SJCRH30 (cell line): Measurements from ENCODE around the gene ACVR2A. TPM values are rescaled to one million over a fixed set of nuclear protein-coding genes. Genes with fewer than 3 reads are reported as not detected.

Experiments
- DNase-seq, 2 experiments: peaks; one replicate each; pipeline ENCODE4 v3.0.0-alpha.2; 2015 to 2020
- H3K27ac ChIP-seq: fragments of 250-450 bp; sonication (Bioruptor Pico); 2 replicates; pipeline ENCODE4 v1.5.1; 2020; ENCODE audit warnings: mild to moderate bottlenecking, moderate library complexity
- H3K27me3 ChIP-seq: fragments of 250-450 bp; sonication (Bioruptor Pico); 2 replicates; pipeline ENCODE4 v1.5.1; 2020; ENCODE audit warnings: mild to moderate bottlenecking, moderate library complexity
- H3K36me3 ChIP-seq: fragments of 250-450 bp; sonication (Bioruptor Pico); 2 replicates; pipeline ENCODE4 v1.5.1; 2020; ENCODE audit warnings: mild to moderate bottlenecking, moderate library complexity
- H3K4me1 ChIP-seq: fragments of 250-450 bp; sonication (Bioruptor Pico); 2 replicates; pipeline ENCODE4 v1.5.1; 2020; ENCODE audit warnings: mild to moderate bottlenecking, moderate library complexity
- H3K4me3 ChIP-seq: fragments of 250-450 bp; sonication (Bioruptor Pico); 2 replicates; pipeline ENCODE4 v1.5.1; 2020; ENCODE audit warnings: mild to moderate bottlenecking, moderate library complexity
- H3K9me3 ChIP-seq: fragments of 250-450 bp; sonication (Bioruptor Pico); replicated peaks from 2 replicates; pipeline ENCODE4 v1.5.1; 2020; ENCODE audit warnings: mild to moderate bottlenecking, moderate library complexity
- total RNA-seq: library from RNA; depleted of rRNA; stranded (reverse); fragments of >200 nt; shearing (Covaris generic); gene quantifications from 2 replicates; pipeline ENCODE4 v1.2.3, GENCODE V29; 2014; rRNA removed

The ACVR2A gene
- 23.8 and 27.0 TPM in 2 replicates for total RNA-seq

GRCh38 chr2:147844697-147845410, at the start of gene ACVR2A:
ACVR2A (plus strand) TSS chr2:147845029; CDS start chr2:147845153, 124 bp downstream.
- peak within 1 kb of the TSS; percentile 98 for H3K27ac ChIP-seq
- H3K4me3 ChIP-seq, result peak within 1 kb of the TSS; percentile 83
- peaks cover 5% of the 10 kb centered on the region; the same call in 1 of the 2 replicates for H3K4me1 ChIP-seq
- H3K36me3 ChIP-seq, result no peaks in the 10 kb centered on the region
- no peaks in the 10 kb centered on the region; the same call in 1 of the 2 replicates for H3K9me3 ChIP-seq
- peak; percentile 30 to 63 for DNase-seq
- no peaks in the 10 kb centered on the region for H3K27me3 ChIP-seq

- Histone ChIP-seq H3K36me3 (no peaks in the 10 kb centered on the region), H3K27me3 (no peaks in the 10 kb centered on the region), H3K9me3 (no peaks in the 10 kb centered on the region), H3K27ac (peak overlapping the region; percentile 60), H3K4me3 (no peak overlapping the region), H3K4me1 (peaks cover 6% of the 10 kb centered on the region)
- DNase-seq, result peak; percentile 75 to 83
Observed at GRCh38 chr2:147800316-147800715, 44.5 kb upstream of the ACVR2A start.

GRCh38 chr2:147806846-147807245, 38.0 kb upstream of the ACVR2A start:
- no peak overlapping the region for H3K4me3 ChIP-seq
- H3K27me3 ChIP-seq, result no peaks in the 10 kb centered on the region
- H3K9me3 ChIP-seq, result no peaks in the 10 kb centered on the region
- no peaks in the 10 kb centered on the region for H3K36me3 ChIP-seq
- no peak for DNase-seq
- H3K27ac ChIP-seq, result no peak overlapping the region
- H3K4me1 ChIP-seq, result no peaks in the 10 kb centered on the region

DNA sequence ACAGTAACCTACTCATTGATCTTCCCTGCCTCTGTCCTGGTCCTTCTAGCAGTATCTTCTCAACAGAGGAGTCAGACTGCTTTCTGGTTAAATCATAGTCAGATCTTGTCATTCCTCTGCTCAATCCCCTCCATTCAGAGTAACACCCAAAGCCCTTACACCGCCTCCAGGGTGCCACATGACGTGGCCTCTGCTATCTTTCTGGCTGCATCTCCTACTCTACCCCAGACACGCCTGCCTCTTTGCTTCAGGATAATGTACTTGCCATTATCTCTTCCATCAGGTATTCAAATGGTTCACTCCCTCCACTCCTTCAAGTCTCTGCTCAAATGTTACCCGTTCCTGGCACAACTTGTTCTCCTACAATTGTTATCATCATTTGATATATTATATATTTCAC, 36.3 kb upstream of the ACVR2A start:
- H3K27me3 ChIP-seq, result no peaks in the 10 kb centered on the region
- H3K36me3 ChIP-seq, result no peaks in the 10 kb centered on the region
- DNase-seq, result no peak
- no peak overlapping the region for H3K4me3 ChIP-seq
- H3K4me1 ChIP-seq, result no peaks in the 10 kb centered on the region
- no peaks in the 10 kb centered on the region for H3K9me3 ChIP-seq
- no peak overlapping the region for H3K27ac ChIP-seq

DNA sequence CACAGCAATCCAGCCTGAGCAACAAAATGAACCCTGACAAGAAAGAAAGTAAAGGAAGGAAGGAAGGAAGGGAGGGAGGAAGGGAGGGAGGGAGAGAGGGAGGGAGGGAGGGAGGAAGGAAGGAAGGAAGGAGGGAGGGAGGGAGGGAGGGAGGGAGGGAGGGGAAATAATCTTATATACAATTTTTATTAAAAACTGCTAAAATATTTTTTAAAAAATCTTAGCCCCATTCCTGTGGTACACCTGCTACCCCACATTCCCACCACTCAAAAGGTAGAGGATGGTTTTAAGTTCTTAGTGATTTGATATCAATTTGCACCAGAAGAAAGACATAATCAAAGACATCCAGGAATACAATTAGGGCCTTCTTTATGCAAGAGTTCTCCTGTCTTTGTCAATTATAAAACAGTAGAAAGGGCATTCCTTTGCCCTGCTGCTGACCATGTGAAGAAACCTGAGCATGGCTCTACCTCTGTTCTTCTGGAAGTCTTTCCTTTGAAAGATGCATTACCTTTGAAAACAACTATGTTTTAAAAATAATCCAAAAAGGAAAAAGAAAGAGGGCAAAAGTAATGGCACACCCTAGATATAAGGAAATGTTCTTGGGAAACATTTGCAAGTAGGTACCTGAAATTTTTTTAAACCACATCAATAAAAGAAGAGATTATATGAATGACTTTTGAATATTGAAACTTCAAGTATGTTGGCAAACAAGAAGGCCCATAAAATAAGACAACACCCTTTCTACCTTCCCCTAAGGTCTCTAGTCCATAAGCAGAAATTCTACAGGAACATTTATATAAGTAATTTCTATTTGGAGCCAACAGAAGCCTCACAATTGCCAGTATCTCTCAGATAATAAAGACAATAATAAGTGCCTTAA, 33.7 kb upstream of the ACVR2A start:
- no peak for DNase-seq
- Histone ChIP-seq H3K4me3 (no peak overlapping the region), H3K27me3 (no peaks in the 10 kb centered on the region), H3K36me3 (no peaks in the 10 kb centered on the region), H3K9me3 (no peaks in the 10 kb centered on the region), H3K27ac (no peak overlapping the region), H3K4me1 (no peaks in the 10 kb centered on the region)

- Histone ChIP-seq H3K27me3 (no peaks in the 10 kb centered on the region), H3K27ac (no peak overlapping the region), H3K4me3 (no peak overlapping the region), H3K9me3 (no peaks in the 10 kb centered on the region), H3K36me3 (no peaks in the 10 kb centered on the region), H3K4me1 (peaks cover 5% of the 10 kb centered on the region; the same call in 1 of the 2 replicates)
- no peak for DNase-seq
Observed at GRCh38 chr2:147818741-147819140, 26.1 kb upstream of the ACVR2A start.

GRCh38 chr2:147824620-147825019, 20.2 kb upstream of the ACVR2A start:
- no peak for DNase-seq
- Histone ChIP-seq H3K27me3 (no peaks in the 10 kb centered on the region), H3K4me3 (no peak overlapping the region), H3K4me1 (no peaks in the 10 kb centered on the region), H3K27ac (no peak overlapping the region), H3K9me3 (no peaks in the 10 kb centered on the region), H3K36me3 (no peaks in the 10 kb centered on the region)

DNA sequence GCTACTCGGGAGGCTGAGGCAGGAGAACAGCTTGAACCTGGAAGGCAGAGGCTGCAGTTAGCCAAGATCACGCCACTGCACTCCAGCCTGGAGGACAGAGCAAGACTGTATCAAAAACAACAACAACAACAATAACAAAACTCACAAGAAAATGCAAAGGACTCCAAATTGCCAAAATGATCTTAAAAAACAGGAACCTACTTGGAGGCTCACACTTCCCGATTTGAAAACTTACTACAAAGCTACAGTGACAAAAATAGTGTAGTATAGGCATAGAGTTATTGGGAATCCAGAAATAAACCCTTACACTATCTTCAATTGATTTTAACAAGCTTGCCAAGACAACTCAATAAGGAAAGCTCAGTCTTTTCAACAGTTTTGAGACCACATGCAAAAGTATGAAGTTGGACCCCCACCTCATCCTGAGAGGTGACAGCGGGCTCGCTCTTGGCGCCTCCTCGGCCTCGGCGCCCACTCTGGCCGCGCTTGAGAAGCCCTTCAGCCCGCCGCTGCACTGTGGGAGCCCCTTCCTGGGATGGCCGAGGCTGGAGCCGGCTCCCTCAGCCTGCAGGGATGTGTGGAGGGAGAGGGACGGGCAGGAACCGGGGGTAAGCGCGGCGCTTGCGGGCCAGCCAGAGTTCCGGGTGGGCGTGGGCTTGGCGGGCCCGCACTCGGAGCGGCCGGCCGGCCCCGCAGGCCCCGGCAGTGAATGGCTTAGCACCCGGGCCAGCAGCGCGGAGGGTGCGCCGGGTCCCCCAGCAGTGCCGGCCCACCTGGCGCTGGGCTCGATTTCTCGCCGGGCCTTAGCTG, 18.3 kb upstream of the ACVR2A start:
- Histone ChIP-seq H3K27ac (no peak overlapping the region), H3K9me3 (no peaks in the 10 kb centered on the region), H3K4me1 (no peaks in the 10 kb centered on the region), H3K27me3 (no peaks in the 10 kb centered on the region), H3K36me3 (no peaks in the 10 kb centered on the region), H3K4me3 (no peak overlapping the region)
- DNase-seq, result no peak

- no peaks in the 10 kb centered on the region for H3K36me3 ChIP-seq
- no peaks in the 10 kb centered on the region for H3K27me3 ChIP-seq
- no peak overlapping the region for H3K27ac ChIP-seq
- no peaks in the 10 kb centered on the region for H3K4me1 ChIP-seq
- H3K4me3 ChIP-seq, result no peak overlapping the region
- DNase-seq, result no peak
- no peaks in the 10 kb centered on the region for H3K9me3 ChIP-seq
Observed at GRCh38 chr2:147827088-147827375, 17.8 kb upstream of the ACVR2A start.

GRCh38 chr2:147829106-147829505, 15.7 kb upstream of the ACVR2A start:
- Histone ChIP-seq H3K4me3 (no peak overlapping the region), H3K9me3 (no peaks in the 10 kb centered on the region), H3K36me3 (no peaks in the 10 kb centered on the region), H3K4me1 (no peaks in the 10 kb centered on the region), H3K27me3 (no peaks in the 10 kb centered on the region), H3K27ac (no peak overlapping the region)
- DNase-seq, result peak in 1 of 2 experiments; percentile 38

- Histone ChIP-seq H3K9me3 (no peaks in the 10 kb centered on the region), H3K4me1 (no peaks in the 10 kb centered on the region), H3K4me3 (no peak overlapping the region), H3K27ac (no peak overlapping the region), H3K27me3 (no peaks in the 10 kb centered on the region), H3K36me3 (no peaks in the 10 kb centered on the region)
- DNase-seq, result no peak
Observed at GRCh38 chr2:147836099-147836498, 8.7 kb upstream of the ACVR2A start.

DNA sequence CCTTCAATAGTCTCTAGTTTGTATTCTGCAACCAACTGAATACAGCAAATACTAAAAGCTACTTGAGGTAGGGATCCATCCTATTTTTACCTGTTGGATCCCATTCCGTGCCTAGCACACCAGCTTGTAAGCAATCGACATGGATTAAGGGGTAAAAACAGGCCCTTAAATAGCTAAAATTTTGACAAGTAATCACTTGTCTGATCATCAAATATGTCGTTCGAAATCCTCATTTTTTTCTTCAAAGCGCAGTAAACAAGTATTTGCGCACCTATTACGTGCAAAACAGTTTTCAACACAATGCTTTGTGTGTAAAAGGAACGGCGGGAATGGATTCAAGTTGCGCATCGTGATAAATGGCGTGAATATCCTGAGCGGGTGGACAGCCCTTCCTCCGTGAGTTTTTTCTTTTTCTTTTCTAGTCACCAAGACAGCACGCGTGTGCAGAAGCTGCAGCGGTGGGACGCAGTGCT, 1.4 kb upstream of the ACVR2A start:
- no peak for DNase-seq
- peak overlapping the region; percentile 83 for H3K4me3 ChIP-seq
- no peaks in the 10 kb centered on the region for H3K27me3 ChIP-seq
- H3K4me1 ChIP-seq, result peaks cover 5% of the 10 kb centered on the region; the same call in 1 of the 2 replicates
- no peaks in the 10 kb centered on the region; the same call in 1 of the 2 replicates for H3K9me3 ChIP-seq
- peak overlapping the region; percentile 98 for H3K27ac ChIP-seq
- no peaks in the 10 kb centered on the region for H3K36me3 ChIP-seq

DNA sequence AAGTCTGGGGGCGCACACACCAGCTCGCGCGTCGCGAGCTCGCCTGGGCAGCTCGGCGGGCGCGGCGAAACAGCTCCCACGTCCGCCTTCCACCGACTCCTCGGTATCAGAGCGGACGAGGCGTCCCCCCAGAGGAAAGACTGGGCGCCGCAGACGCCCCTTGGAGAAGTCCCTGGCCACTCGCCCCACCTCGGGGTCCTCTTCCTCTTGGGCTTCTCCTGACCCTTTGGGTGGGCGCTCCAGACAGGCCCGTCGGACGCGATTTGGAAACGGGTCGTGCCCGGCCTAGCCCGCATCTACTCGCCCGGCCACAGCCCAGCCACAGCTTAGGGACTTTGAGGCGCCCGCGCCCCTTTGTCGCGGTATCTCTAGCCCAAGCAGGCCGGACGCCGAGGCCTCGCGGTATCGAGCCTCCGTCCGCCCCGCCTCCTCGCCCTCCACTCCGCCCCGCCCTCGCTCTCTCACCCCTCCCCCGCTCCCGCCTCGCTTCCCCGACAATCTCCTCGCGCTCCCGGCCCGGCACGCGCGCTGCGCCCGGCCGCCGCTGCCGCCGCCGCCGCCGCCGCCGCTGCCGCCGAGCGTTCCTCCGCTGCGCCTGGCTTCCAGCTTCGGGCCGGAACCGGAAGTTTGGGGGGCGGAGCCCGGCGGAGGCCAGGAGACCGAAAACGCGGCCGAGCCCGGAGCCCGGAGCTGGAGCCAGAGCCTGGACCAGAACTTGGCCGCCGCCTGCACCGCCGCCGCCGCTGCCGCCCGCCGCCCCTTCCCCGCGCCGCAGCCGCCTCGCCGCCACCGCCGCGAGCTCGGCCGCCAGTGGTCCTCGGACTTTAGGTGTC, 749 bp upstream of the ACVR2A start:
- Histone ChIP-seq H3K27ac (peak overlapping the region; percentile 98), H3K9me3 (no peaks in the 10 kb centered on the region; the same call in 1 of the 2 replicates), H3K36me3 (no peaks in the 10 kb centered on the region), H3K27me3 (no peaks in the 10 kb centered on the region), H3K4me1 (peaks cover 5% of the 10 kb centered on the region; the same call in 1 of the 2 replicates), H3K4me3 (peak overlapping the region; percentile 83)
- DNase-seq, result peak; percentile 93 to 94
